IMR-90 (cell line): ENCODE results near the gene GLRX5. TPM values are rescaled to one million over a fixed set of nuclear protein-coding genes. Genes with fewer than 3 reads are reported as not detected.

Experiments
- ATAC-seq: fragments of 200-7000 bp; cut with Tn5 transposase; 2 replicates; pipeline ENCODE4 v1.9.1; 2020; ENCODE audit warnings: low read depth, mild to moderate bottlenecking, moderate library complexity
- BruUV-seq: library from RNA; stranded (reverse); fragments of 400-500 nt; replicated peaks from 2 replicates; lab custom pipeline; 2021; lab: Mats Ljungman, UMichigan
- CTCF ChIA-PET: fragments of 300-600 bp; formaldehyde crosslinking; extraction: SDS; loops from one replicate; lab custom pipeline; 2021; ENCODE audit warnings: antibody characterized with exemption; lab: Yijun Ruan, JAX
- POLR2A ChIA-PET: fragments of 300-600 bp; sonication (Branson Sonifier 250); formaldehyde crosslinking; loops from one replicate; lab custom pipeline; 2022; ENCODE audit warnings: antibody characterized with exemption; ENCODE audit not compliant: unreplicated experiment; lab: Charles Lee
- DNase-seq: peaks from one replicate; pipeline ENCODE4 v3.0.0; 2013
- H2AFZ ChIP-seq: replicated peaks from 2 replicates; pipeline ENCODE3; 2013; ENCODE audit warnings: low read length, mild to moderate bottlenecking; ENCODE audit not compliant: poor library complexity
- H2AK5ac ChIP-seq: 2 replicates; pipeline ENCODE4 v1.6.1; 2013; ENCODE audit warnings: low read depth, low read length, inconsistent platforms
- H2AK9ac ChIP-seq: replicated peaks from 2 replicates; pipeline ENCODE3; 2013; ENCODE audit warnings: mild to moderate bottlenecking, low read depth, low read length, moderate library complexity; ENCODE audit not compliant: poor library complexity
- H2BK120ac ChIP-seq: 2 replicates; pipeline ENCODE4 v1.6.1; 2013; ENCODE audit warnings: low read depth, low read length, inconsistent platforms
- H2BK15ac ChIP-seq: 3 replicates; pipeline ENCODE4 v1.6.1; 2013; ENCODE audit warnings: low read depth, low read length, inconsistent platforms
- H2BK20ac ChIP-seq: 2 replicates; pipeline ENCODE4 v1.6.1; 2013; ENCODE audit warnings: low read depth, mild to moderate bottlenecking, inconsistent platforms, low read length, moderate library complexity
- H2BK5ac ChIP-seq: 2 replicates; pipeline ENCODE4 v1.6.1; 2013; ENCODE audit warnings: mild to moderate bottlenecking, low read depth, low read length, inconsistent platforms; ENCODE audit not compliant: poor library complexity, severe bottlenecking
- H3K14ac ChIP-seq: replicated peaks from 2 replicates; pipeline ENCODE4 v1.6.1; 2013; ENCODE audit warnings: low read depth, low read length, inconsistent platforms
- H3K18ac ChIP-seq: 2 replicates; pipeline ENCODE4 v1.6.1; 2013; ENCODE audit warnings: low read depth, low read length, control low read depth
- H3K23ac ChIP-seq: 2 replicates; pipeline ENCODE4 v1.6.1; 2013; ENCODE audit warnings: low read depth, low read length, inconsistent platforms
- H3K27ac ChIP-seq: 2 replicates; pipeline ENCODE4 v1.5.1; 2013; ENCODE audit warnings: mild to moderate bottlenecking, control low read depth, low read length; ENCODE audit not compliant: insufficient read depth
- H3K27me3 ChIP-seq: 2 replicates; pipeline ENCODE4 v1.6.1; 2013; ENCODE audit warnings: low read length; ENCODE audit not compliant: control insufficient read depth, insufficient read depth
- H3K36me3 ChIP-seq: 2 replicates; pipeline ENCODE4 v1.6.1; 2013; ENCODE audit warnings: low read length, mixed read lengths; ENCODE audit not compliant: control insufficient read depth, insufficient read depth
- H3K4ac ChIP-seq: 2 replicates; pipeline ENCODE4 v1.6.1; 2013; ENCODE audit warnings: low read depth, low read length, inconsistent platforms
- H3K4me1 ChIP-seq: 2 replicates; pipeline ENCODE4 v1.6.1; 2013; ENCODE audit warnings: low read length, mixed read lengths; ENCODE audit not compliant: control insufficient read depth, insufficient read depth
- H3K4me2 ChIP-seq: 2 replicates; pipeline ENCODE4 v1.6.1; 2013; ENCODE audit warnings: low read depth, mild to moderate bottlenecking, control low read depth, low read length, moderate library complexity
- H3K4me3 ChIP-seq: 2 replicates; pipeline ENCODE4 v1.5.1; 2013; ENCODE audit warnings: low read depth, mild to moderate bottlenecking, control low read depth, low read length, moderate library complexity; ENCODE audit not compliant: insufficient read depth
- H3K56ac ChIP-seq: 2 replicates; pipeline ENCODE4 v1.6.1; 2013; ENCODE audit warnings: low read length, inconsistent platforms; ENCODE audit not compliant: insufficient read depth; ENCODE audit errors: extremely low read depth
- H3K79me1 ChIP-seq, 2 experiments: 2 replicates each; pipeline ENCODE4 v1.6.1; 2013; ENCODE audit warnings: low read length in 2 of 2, inconsistent platforms in 1 of 2, low read depth in 1 of 2
- H3K9ac ChIP-seq: 2 replicates; pipeline ENCODE4 v1.6.1; 2013; ENCODE audit warnings: low read depth, low read length, control low read depth
- H3K9me1 ChIP-seq: 2 replicates; pipeline ENCODE4 v1.6.1; 2013; ENCODE audit warnings: low read length, inconsistent platforms; ENCODE audit not compliant: insufficient read depth
- H3K9me3 ChIP-seq: 2 replicates; pipeline ENCODE4 v1.6.1; 2013; ENCODE audit warnings: low read length; ENCODE audit not compliant: control insufficient read depth, insufficient read depth
- H4K20me1 ChIP-seq: 2 replicates; pipeline ENCODE4 v1.6.1; 2013; ENCODE audit warnings: low read length, inconsistent platforms; ENCODE audit not compliant: insufficient read depth
- H4K5ac ChIP-seq: 2 replicates; pipeline ENCODE4 v1.6.1; 2013; ENCODE audit warnings: mild to moderate bottlenecking, low read depth, low read length, control low read depth
- H4K8ac ChIP-seq, 2 experiments: 2 replicates each; pipeline ENCODE4 v1.6.1; 2013; ENCODE audit warnings: low read depth in 2 of 2, low read length in 2 of 2, control low read depth in 1 of 2, inconsistent platforms in 1 of 2
- H4K91ac ChIP-seq: 2 replicates; pipeline ENCODE4 v1.6.1; 2013; ENCODE audit warnings: low read depth, low read length, inconsistent platforms; ENCODE audit not compliant: insufficient read depth
- CEBPB ChIP-seq: IDR thresholded peaks from 2 replicates; pipeline ENCODE4 v1.6.1; 2012; ENCODE audit warnings: low read depth, low read length, improper control_type of control experiment
- CHD1 ChIP-seq: IDR thresholded peaks from 2 replicates; pipeline ENCODE4 v1.6.1; 2012; ENCODE audit warnings: low read depth, low read length, improper control_type of control experiment
- POLR2A ChIP-seq: IDR thresholded peaks from 2 replicates; pipeline ENCODE4 v1.6.1; 2012; ENCODE audit warnings: mild to moderate bottlenecking, low read depth, low read length
- RCOR1 ChIP-seq: IDR thresholded peaks from 2 replicates; pipeline ENCODE4 v1.6.1; 2012; ENCODE audit warnings: mild to moderate bottlenecking, low read length, improper control_type of control experiment; ENCODE audit not compliant: insufficient replicate concordance
- RFX5 ChIP-seq: IDR thresholded peaks from 2 replicates; pipeline ENCODE4 v1.8.0; 2012; ENCODE audit warnings: low read depth, mild to moderate bottlenecking, low read length, moderate library complexity
- SMC3 ChIP-seq: fragments of 150-350 bp; IDR thresholded peaks from 2 replicates; pipeline ENCODE4 v1.6.1; 2016; ENCODE audit warnings: low read depth, mild to moderate bottlenecking, antibody characterized with exemption, low read length, moderate library complexity
- WGBS, 2 experiments: methylation state at CpG; one replicate each; pipeline versions ENCODE4 v1.1.5 to v1.1.7; 2013; ENCODE audit warnings: missing lambda C conversion rate in 2 of 2; ENCODE audit not compliant: insufficient read length in 1 of 2; ENCODE audit errors: extremely low coverage in 2 of 2; 5-methylcytosine and 5-hydroxymethylcytosine counted together
- dilution Hi-C: fragments of 300-500 bp; cut with HindIII; formaldehyde crosslinking; loops from one replicate; pipeline ENCODE4 v1.14.3; 2018; ENCODE audit warnings: low sequenced_read_pairs; ENCODE audit not compliant: unreplicated experiment
- in situ Hi-C: fragments of 300-500 bp; cut with MboI; formaldehyde crosslinking; loops from 3 replicates; pipeline ENCODE4 v1.14.3; 2019; ENCODE audit warnings: low sequenced_read_pairs, inconsistent platforms, mixed read lengths
- intact Hi-C: fragments of 100-400 bp; cut with micrococcal nuclease; formaldehyde crosslinking; loops from 2 replicates; pipeline ENCODE4 v1.10.0; 2022
- polyA plus RNA-seq, 3 experiments: library from polyadenylated mRNA; depleted of rRNA; stranded (reverse); fragments of >200 nt; gene quantifications; 2 replicates each; pipeline ENCODE4 v1.2.3, GENCODE V29; 2012; ENCODE audit warnings: low replicate concordance in 1 of 3
- total RNA-seq: library from RNA; depleted of rRNA; stranded (reverse); fragments of >200 nt; gene quantifications from 2 replicates; pipeline ENCODE4 v1.2.3, GENCODE V29; 2012
- TF ChIP-seq, protein P1 (sequence below): fragments of 150-350 bp; IDR thresholded peaks from 2 replicates; pipeline ENCODE4 v1.6.1; 2017; ENCODE audit warnings: mild to moderate bottlenecking, antibody characterized with exemption, low read length, low read depth
- TF ChIP-seq, protein P2 (sequence below): fragments of 150-350 bp; IDR thresholded peaks from 2 replicates; pipeline ENCODE4 v1.6.1; 2016; ENCODE audit warnings: low read depth, mild to moderate bottlenecking, low read length, moderate library complexity, borderline replicate concordance

Gene GLRX5
- total and polyA plus RNA-seq, 2 of the 4 experiments (the other 2 are of a cell fraction) = 32.4 to 40.4 TPM

DNA sequence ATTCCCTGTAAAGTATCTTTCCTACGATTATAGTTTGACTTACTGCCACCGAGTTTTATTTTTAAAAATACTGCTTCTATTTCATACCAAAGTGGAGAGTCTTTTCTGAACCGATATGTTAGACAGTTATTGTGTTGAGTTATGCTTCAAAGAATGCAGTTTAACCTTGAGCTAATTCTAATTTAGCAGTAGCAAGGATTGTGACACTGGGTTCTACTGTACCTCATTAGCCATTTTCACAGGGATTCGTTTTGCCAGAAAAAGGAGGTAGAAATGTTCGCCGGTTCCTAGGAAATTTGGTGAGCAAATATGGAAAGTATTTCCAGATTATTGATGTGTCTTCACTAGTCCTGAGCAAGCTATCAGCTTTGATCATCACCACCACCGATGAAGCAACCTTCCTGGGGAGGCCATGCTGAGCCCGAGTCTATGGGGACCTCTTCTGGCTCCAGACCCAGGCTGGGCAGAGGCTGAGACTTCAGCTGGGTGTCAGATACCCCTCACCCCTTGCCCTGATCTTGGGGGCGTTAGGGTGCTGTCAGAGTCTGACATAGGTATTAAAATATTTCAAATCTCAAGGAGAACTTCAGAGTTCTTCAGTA, 13.6 kb downstream of the GLRX5 start:
- H3K4me1 ChIP-seq = peaks cover 13% of the 10 kb centered on the region
- H3K4ac ChIP-seq = 0 out of 2 replicates have a peak overlapping the region, but pooled peaks have one; percentile 32
- no peak overlapping the region; the same call in 1 of the 2 replicates for H4K91ac ChIP-seq
- no peak overlapping the region for H3K4me2 ChIP-seq
- H3K27ac ChIP-seq = no peak overlapping the region
- DNase-seq (no peak), ATAC-seq (no peak)
- peak overlapping the region; percentile 61; the same call in 1 of the 2 replicates for H3K14ac ChIP-seq
- peaks cover 4% of the 10 kb centered on the region; the same call in 1 of the 2 replicates for H4K20me1 ChIP-seq
- no peak overlapping the region for H3K18ac ChIP-seq
- ChIA-PET POLR2A (no interaction called here), CTCF (interaction anchor here (1.0 to 1.2 kb wide), 3 partner anchors 11 to 15 kb away, joined by 3 read pairs; no protein-coding TSS in a partner anchor)
- H2BK120ac ChIP-seq = peak overlapping the region; percentile 51
- no peak overlapping the region for H3K9ac ChIP-seq
- H2AFZ ChIP-seq = no peak overlapping the region
- peak overlapping the region; percentile 52 for H2BK5ac ChIP-seq
- no peak overlapping the region for H4K8ac ChIP-seq
- in situ Hi-C loops = loop anchor here (10.0 to 25.0 kb wide), 2 partner anchors 546 to 714 kb away; partner anchors contain the start of gene BDKRB1
- no peak overlapping the region for H3K4me3 ChIP-seq
- no peak overlapping the region for H3K56ac ChIP-seq
- no peaks in the 10 kb centered on the region for H3K27me3 ChIP-seq
- peak overlapping the region; percentile 61; the same call in 1 of the 2 replicates for H2BK20ac ChIP-seq
- dilution Hi-C loops = no loop called here
- H3K9me1 ChIP-seq = peaks cover 14% of the 10 kb centered on the region
- no peak overlapping the region; the same call in 1 of the 2 replicates for H2AK5ac ChIP-seq
- BruUV-seq = no TSS peak
- peaks cover 4% of the 10 kb centered on the region; the same call in 1 of the 2 replicates for H3K36me3 ChIP-seq
- TF ChIP-seq, protein P1, sequence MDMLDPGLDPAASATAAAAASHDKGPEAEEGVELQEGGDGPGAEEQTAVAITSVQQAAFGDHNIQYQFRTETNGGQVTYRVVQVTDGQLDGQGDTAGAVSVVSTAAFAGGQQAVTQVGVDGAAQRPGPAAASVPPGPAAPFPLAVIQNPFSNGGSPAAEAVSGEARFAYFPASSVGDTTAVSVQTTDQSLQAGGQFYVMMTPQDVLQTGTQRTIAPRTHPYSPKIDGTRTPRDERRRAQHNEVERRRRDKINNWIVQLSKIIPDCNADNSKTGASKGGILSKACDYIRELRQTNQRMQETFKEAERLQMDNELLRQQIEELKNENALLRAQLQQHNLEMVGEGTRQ = no peak
- TF ChIP-seq SMC3 (no peak), POLR2A (no peak), CEBPB (no peak), RCOR1 (no peak), CHD1 (no peak), RFX5 (no peak)
- TF ChIP-seq, protein P2, sequence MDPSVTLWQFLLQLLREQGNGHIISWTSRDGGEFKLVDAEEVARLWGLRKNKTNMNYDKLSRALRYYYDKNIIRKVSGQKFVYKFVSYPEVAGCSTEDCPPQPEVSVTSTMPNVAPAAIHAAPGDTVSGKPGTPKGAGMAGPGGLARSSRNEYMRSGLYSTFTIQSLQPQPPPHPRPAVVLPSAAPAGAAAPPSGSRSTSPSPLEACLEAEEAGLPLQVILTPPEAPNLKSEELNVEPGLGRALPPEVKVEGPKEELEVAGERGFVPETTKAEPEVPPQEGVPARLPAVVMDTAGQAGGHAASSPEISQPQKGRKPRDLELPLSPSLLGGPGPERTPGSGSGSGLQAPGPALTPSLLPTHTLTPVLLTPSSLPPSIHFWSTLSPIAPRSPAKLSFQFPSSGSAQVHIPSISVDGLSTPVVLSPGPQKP = no peak
- no CpG with 5 or more reads among the region's 9 CpGs for WGBS, 2 experiments
- no peak overlapping the region for H3K23ac ChIP-seq
- intact Hi-C loops = no loop called here
- H2BK15ac ChIP-seq = no peak overlapping the region; the same call in 2 of the 3 replicates
- H2AK9ac ChIP-seq = no peak overlapping the region
- H4K5ac ChIP-seq = no peak overlapping the region
- peaks cover 17 to 39% of the 10 kb centered on the region in 2 experiments for H3K79me1 ChIP-seq
- H3K9me3 ChIP-seq = peaks cover 5% of the 10 kb centered on the region
